ENCODE measurements around the gene HOXC9. TPM values are rescaled to one million over a fixed set of nuclear protein-coding genes. Genes with fewer than 3 reads are reported as not detected.

Gene HOXC9
- total RNA-seq, 4 donors from 2014 or later = 13.6 to 37.7 (median 26.3) TPM

DNA sequence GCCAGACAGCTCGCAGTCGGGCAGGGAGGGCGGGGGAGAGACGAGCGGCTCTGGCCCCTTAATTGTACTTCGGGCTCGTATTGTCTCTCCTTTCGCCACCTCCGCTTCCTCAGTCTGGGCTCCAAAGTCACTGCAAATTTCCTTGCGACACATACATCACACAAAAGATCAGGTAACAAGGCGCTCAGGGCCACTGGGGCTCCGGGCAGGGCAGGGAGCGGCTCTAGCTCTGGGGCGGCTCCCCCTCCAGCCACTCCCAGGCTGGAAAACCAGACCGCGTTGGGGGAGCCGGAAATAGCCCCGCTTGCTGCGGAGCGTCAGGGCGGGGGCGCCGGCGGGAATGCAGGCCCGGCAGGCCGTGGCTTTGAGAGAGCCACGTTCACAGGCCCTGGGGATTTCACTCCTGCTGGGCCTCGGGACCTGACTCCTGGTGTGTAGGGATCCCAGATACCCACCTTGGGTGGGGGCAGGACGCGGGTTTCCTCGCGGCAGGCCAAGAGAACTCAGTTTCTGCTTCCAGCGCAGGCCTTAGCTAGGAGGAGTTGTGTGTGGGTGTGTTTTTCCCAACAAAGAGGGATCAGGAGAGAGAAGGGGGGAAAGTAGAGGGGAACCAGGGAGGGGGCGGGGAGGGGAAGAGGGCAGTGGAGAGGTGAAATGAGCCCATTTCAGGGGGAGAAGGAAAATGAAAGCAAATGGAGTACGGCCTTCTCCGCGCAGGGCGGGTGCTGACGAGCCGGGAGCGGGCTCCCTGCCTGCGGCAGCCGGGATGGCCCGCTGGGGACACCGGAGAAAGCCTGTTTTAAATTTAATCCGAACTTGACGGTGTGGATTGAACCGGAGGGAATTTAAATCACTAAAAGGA lies 4.4 kb upstream of the HOXC9 start:
- Histone ChIP-seq H3K4me1 (peaks cover 32 to 43% of the 10 kb centered on the region in 2 donors), H3K27me3 (peaks cover 0 to 2% (median 0%) of the 10 kb centered on the region in 3 donors), H3K9me3 (no peaks in the 10 kb centered on the region), H3K36me3 (no peaks in the 10 kb centered on the region), H3K4me3 (peak overlapping the region; percentile 64 to 88 (median 80)), H3K27ac (peak overlapping the region; percentile 94 to 100 (median 98))
- in situ Hi-C loops (cut with MboI; ENCODE audit: low sequenced_read_pairs in 4 of 4) (loop anchor here in 3 of 4 donors (25.0 kb wide), 3 partner anchors 217 to 1717 kb away; partner anchors contain the start of genes GPR84 (in 2 of the 3), BLOC1S1 (in 1 of the 3), ITGA7 (in 1 of the 3) and RDH5 (in 1 of the 3)), intact Hi-C loops (cut with DNase I; ENCODE audit: low total_unique reads) (loop anchor here (10.0 kb wide), 2 partner anchors 951 to 1729 kb away; partner anchors contain the start of genes CD63 and RDH5)
- TF ChIP-seq, protein P1, sequence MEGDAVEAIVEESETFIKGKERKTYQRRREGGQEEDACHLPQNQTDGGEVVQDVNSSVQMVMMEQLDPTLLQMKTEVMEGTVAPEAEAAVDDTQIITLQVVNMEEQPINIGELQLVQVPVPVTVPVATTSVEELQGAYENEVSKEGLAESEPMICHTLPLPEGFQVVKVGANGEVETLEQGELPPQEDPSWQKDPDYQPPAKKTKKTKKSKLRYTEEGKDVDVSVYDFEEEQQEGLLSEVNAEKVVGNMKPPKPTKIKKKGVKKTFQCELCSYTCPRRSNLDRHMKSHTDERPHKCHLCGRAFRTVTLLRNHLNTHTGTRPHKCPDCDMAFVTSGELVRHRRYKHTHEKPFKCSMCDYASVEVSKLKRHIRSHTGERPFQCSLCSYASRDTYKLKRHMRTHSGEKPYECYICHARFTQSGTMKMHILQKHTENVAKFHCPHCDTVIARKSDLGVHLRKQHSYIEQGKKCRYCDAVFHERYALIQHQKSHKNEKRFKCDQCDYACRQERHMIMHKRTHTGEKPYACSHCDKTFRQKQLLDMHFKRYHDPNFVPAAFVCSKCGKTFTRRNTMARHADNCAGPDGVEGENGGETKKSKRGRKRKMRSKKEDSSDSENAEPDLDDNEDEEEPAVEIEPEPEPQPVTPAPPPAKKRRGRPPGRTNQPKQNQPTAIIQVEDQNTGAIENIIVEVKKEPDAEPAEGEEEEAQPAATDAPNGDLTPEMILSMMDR (IDR thresholded peaks at IDR 0.05 in 4 of 5, conservative IDR thresholded peaks at IDR 0.05 in 1 of 5) = no peak
- peak; percentile 97 to 98 for TF ChIP-seq POLR2A (IDR thresholded peaks at IDR 0.05)
- ATAC-seq (peak; percentile 35 to 55), DNase-seq (peak; percentile 86 to 95)

DNA sequence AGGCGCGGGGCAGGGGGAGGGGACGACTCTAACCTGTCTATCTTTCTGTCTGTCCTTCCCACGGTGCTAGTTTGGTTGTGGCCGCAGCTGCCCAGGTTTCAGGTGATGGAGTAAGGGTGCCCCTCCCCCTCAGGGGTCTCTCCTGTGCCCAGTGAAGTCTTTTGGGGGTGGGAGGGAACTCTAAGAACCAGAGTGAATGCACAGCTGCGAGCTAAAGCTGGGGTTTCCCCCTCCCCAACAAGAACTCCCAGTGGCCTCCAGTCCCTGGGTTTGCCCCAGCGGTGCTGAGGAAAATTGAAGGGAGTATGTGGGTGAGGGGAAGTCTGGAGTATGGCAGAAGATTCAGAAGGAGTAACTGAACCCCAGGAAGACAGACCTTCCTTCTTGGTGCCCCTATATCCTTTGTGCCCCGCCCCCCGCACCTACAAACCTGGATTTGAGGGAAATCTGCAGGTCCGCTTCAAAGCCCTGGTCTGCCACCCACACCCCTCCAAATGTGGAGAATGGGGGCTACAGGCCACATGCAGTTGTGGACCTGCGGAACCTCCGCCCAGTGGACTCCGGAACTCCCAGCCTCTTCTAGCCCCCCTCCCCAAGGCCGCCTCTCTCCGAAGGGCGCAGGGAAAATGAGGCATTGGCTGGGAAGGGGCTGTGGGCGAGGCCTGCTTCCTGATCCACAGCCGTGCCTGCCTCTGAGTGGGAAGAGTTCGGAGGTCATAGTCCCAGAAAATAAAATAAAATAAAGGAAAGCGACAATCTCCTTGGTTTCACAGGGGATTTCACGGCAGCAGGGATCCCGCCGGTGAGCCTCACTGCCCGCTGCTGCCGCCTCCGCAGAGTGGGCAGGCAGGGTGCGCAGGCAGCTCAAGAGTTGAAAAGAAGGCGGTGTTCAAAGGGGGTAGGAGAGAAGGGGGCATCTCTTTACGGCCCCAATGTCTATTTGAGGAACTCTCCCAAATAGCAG lies 3.4 kb upstream of the HOXC9 start:
- H3K27ac ChIP-seq = peak overlapping the region; percentile 94 to 100 (median 98)
- TF ChIP-seq, protein P1 (IDR thresholded peaks at IDR 0.05 in 4 of 5, conservative IDR thresholded peaks at IDR 0.05 in 1 of 5) = peak in 1 of 5 experiments; percentile 13
- TF ChIP-seq POLR2A (IDR thresholded peaks at IDR 0.05) = no peak
- in situ Hi-C loops (cut with MboI; ENCODE audit: low sequenced_read_pairs in 4 of 4) = loop anchor here in 3 of 4 donors (25.0 kb wide), 3 partner anchors 216 to 1716 kb away; partner anchors contain the start of genes GPR84 (in 2 of the 3), BLOC1S1 (in 1 of the 3), ITGA7 (in 1 of the 3) and RDH5 (in 1 of the 3)
- intact Hi-C loops (cut with DNase I; ENCODE audit: low total_unique reads) = loop anchor here (10.0 kb wide), 2 partner anchors 952 to 1728 kb away; partner anchors contain the start of genes CD63 and RDH5
- no peaks in the 10 kb centered on the region for H3K36me3 ChIP-seq
- ATAC-seq (peak in 1 of 2 donors; percentile 7), DNase-seq (peak in 1 of 2 donors; percentile 49)
- peaks cover 29 to 38% of the 10 kb centered on the region in 2 donors for H3K4me1 ChIP-seq
- H3K4me3 ChIP-seq = peak overlapping the region; percentile 64 to 88 (median 80)
- peaks cover 0 to 4% (median 0%) of the 10 kb centered on the region in 3 donors for H3K27me3 ChIP-seq
- H3K9me3 ChIP-seq = no peaks in the 10 kb centered on the region

DNA sequence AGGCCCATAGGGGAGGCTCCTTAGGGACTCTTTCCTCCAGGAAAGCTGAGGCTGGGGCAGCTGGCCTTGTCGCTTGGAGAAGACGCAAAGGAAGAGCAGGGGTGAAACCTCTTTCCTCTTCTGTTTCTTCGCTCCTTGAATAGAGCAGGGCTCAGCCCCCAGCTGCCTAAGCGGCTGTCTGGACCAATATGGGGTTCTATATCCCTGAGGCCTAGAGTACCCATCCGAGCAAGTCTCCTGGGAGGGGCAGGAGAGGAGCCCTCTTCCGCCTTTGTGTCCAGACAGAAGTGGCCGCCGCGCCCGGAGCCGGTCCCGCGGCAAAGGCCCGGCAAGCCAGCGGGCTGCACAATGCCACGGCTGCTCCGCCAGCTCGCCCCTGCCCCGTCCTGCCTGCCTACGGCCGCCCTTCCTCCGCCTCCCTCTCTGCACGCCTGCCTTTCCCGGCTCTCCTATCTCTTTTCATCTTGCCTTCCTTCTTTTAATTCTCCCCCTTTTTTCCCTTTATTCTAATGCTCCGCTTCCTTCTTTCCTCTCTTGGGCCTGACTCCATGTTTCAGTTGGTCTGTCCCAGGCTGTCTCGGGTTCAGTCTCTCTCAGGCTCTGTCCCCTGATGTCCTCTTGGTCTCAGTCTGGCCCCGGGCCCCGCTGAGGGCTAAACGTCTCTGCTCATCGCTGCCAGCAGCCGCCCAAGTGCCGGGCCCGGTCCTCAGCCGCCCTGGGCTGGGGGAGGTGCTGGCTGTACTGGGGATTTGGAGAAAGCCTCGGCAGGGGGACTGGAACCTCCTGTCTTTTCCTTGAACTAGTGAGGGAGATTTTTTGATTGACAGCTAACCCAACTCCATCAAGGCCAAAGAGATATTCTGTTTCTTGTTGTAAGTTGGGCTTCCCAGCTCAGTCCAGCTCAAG lies 2.5 kb upstream of the HOXC9 start:
- DNase-seq = peak in 1 of 2 donors; percentile 78
- H3K27me3 ChIP-seq = peaks cover 0 to 4% (median 0%) of the 10 kb centered on the region in 3 donors
- intact Hi-C loops (cut with DNase I; ENCODE audit: low total_unique reads) (loop anchor here (10.0 kb wide), 2 partner anchors 953 to 1727 kb away; partner anchors contain the start of genes CD63 and RDH5), in situ Hi-C loops (cut with MboI; ENCODE audit: low sequenced_read_pairs in 4 of 4) (loop anchor here in 3 of 4 donors (25.0 kb wide), 3 partner anchors 215 to 1715 kb away; partner anchors contain the start of genes GPR84 (in 2 of the 3), BLOC1S1 (in 1 of the 3), ITGA7 (in 1 of the 3) and RDH5 (in 1 of the 3))
- H3K4me1 ChIP-seq = peaks cover 29% of the 10 kb centered on the region in 2 donors
- H3K4me3 ChIP-seq = peak overlapping the region; percentile 64 to 88 (median 80)
- peak; percentile 11 to 22 for TF ChIP-seq POLR2A (IDR thresholded peaks at IDR 0.05)
- TF ChIP-seq, protein P1 (IDR thresholded peaks at IDR 0.05 in 4 of 5, conservative IDR thresholded peaks at IDR 0.05 in 1 of 5) = no peak
- H3K9me3 ChIP-seq = no peaks in the 10 kb centered on the region
- ATAC-seq = peak in 1 of 2 donors; percentile 2
- H3K36me3 ChIP-seq = no peaks in the 10 kb centered on the region
- peak overlapping the region; percentile 94 to 100 (median 98) for H3K27ac ChIP-seq
